SU-DHL-6 (cell line): ENCODE measurements around the gene PCP2.

ENCODE experiments used
- H2AFZ ChIP-seq: fragments of 200-600 bp; sonication (generic); 2 replicates; pipeline ENCODE4 v1.6.1; 2014; ENCODE audit warnings: low read depth, mild to moderate bottlenecking, moderate library complexity, mixed read lengths, antibody characterized with exemption, low read length; ENCODE audit not compliant: severe bottlenecking
- H3F3A ChIP-seq: fragments of 200-600 bp; shearing (Covaris generic); 2 replicates; pipeline ENCODE4 v1.6.0; 2016; ENCODE audit warnings: antibody characterized with exemption, mild to moderate bottlenecking; ENCODE audit not compliant: insufficient read depth
- H3K27ac ChIP-seq: fragments of 200-600 bp; sonication (generic); 2 replicates; pipeline ENCODE4 v1.5.1; 2016; ENCODE audit warnings: low read depth, mild to moderate bottlenecking, low read length, moderate library complexity, mixed read lengths
- H3K27me3 ChIP-seq: fragments of 200-600 bp; sonication (generic), shearing (Covaris generic); 2 replicates; pipeline ENCODE4 v1.6.0; 2014; ENCODE audit warnings: mild to moderate bottlenecking, low read length
- H3K36me3 ChIP-seq: fragments of 200-600 bp; sonication (generic); 2 replicates; pipeline ENCODE4 v1.6.1; 2014; ENCODE audit warnings: mild to moderate bottlenecking, low read length, mixed read lengths
- H3K4me2 ChIP-seq: fragments of 300-600, 200-600 bp; shearing (Covaris generic), sonication (generic); 2 replicates; pipeline ENCODE4 v1.6.0; 2014; ENCODE audit warnings: low read length, low read depth, mild to moderate bottlenecking; ENCODE audit not compliant: poor library complexity, severe bottlenecking
- H3K4me3 ChIP-seq: fragments of 200-600 bp; sonication (generic); 2 replicates; pipeline ENCODE4 v1.5.1; 2014; ENCODE audit warnings: antibody characterized with exemption, low read length, mild to moderate bottlenecking, mixed read lengths; ENCODE audit not compliant: insufficient read depth, poor library complexity, severe bottlenecking
- H3K79me2 ChIP-seq: fragments of 200-600 bp; sonication (generic); 2 replicates; pipeline ENCODE4 v1.6.1; 2014; ENCODE audit warnings: mild to moderate bottlenecking, low read length, moderate library complexity; ENCODE audit not compliant: insufficient read depth
- H3K9ac ChIP-seq: fragments of 200-600 bp; sonication (generic); 2 replicates; pipeline ENCODE4 v1.7.0; 2014; ENCODE audit warnings: mild to moderate bottlenecking, low read length
- H3K9me2 ChIP-seq: fragments of 200-600 bp; sonication (generic); replicated peaks from 2 replicates; pipeline ENCODE4 v1.6.1; 2014; ENCODE audit warnings: low read length; ENCODE audit not compliant: insufficient read depth
- H3K9me3 ChIP-seq: fragments of 200-600 bp; sonication (generic); 2 replicates; pipeline ENCODE4 v1.6.1; 2014; ENCODE audit warnings: low read length, mixed read lengths; ENCODE audit not compliant: insufficient read depth
- H4K20me1 ChIP-seq: fragments of 200-600 bp; sonication (generic); 2 replicates; pipeline ENCODE4 v1.6.1; 2014; ENCODE audit warnings: low read depth, mild to moderate bottlenecking, antibody characterized with exemption, low read length, moderate library complexity, mixed read lengths
- CTCF ChIP-seq: fragments of 200-600 bp; sonication (generic); IDR thresholded peaks from one replicate; pipeline ENCODE4 v1.5.1; 2017; ENCODE audit warnings: antibody characterized with exemption, mild to moderate bottlenecking, low read length, moderate library complexity; ENCODE audit not compliant: insufficient read depth, poor library complexity, severe bottlenecking
- EZH2phosphoT487 ChIP-seq: fragments of 200-600 bp; sonication (generic), shearing (Covaris generic); conservative IDR thresholded peaks from 2 replicates; pipeline ENCODE4 v1.6.1; 2018; ENCODE audit warnings: mild to moderate bottlenecking, antibody characterized with exemption, low read length, moderate library complexity, mixed read lengths

Gene PCP2

GRCh38 chr19:7661744-7662538 lies 28.4 kb upstream of the PCP2 start:
- no peaks in the 10 kb centered on the region for H3K9me2 ChIP-seq
- no peak overlapping the region for H2AFZ ChIP-seq
- H3K79me2 ChIP-seq, result no peaks in the 10 kb centered on the region
- H3K36me3 ChIP-seq, result no peaks in the 10 kb centered on the region
- no peaks in the 10 kb centered on the region for H3K9me3 ChIP-seq
- H4K20me1 ChIP-seq, result no peaks in the 10 kb centered on the region
- H3K9ac ChIP-seq, result no peak overlapping the region
- H3K4me2 ChIP-seq, result no peak overlapping the region
- no peaks in the 10 kb centered on the region for H3K27me3 ChIP-seq
- no peaks in the 10 kb centered on the region for H3F3A ChIP-seq
- H3K4me3 ChIP-seq, result no peak overlapping the region
- no peak overlapping the region for H3K27ac ChIP-seq
- TF ChIP-seq EZH2phosphoT487, result no peak
- TF ChIP-seq CTCF, result no peak

GRCh38 chr19:7658219-7658686 lies 24.7 kb upstream of the PCP2 start:
- Histone ChIP-seq H3K9me3 (no peaks in the 10 kb centered on the region), H3K27ac (no peak overlapping the region)

GRCh38 chr19:7657131-7657751 lies 23.7 kb upstream of the PCP2 start:
- Histone ChIP-seq H3K4me2 (no peak overlapping the region), H3K9me2 (no peaks in the 10 kb centered on the region), H3K27me3 (no peaks in the 10 kb centered on the region), H3F3A (no peaks in the 10 kb centered on the region), H2AFZ (no peak overlapping the region), H3K9ac (no peak overlapping the region), H3K36me3 (no peaks in the 10 kb centered on the region), H3K9me3 (no peaks in the 10 kb centered on the region), H3K4me3 (no peak overlapping the region), H4K20me1 (no peaks in the 10 kb centered on the region), H3K27ac (no peak overlapping the region), H3K79me2 (no peaks in the 10 kb centered on the region)
- TF ChIP-seq CTCF (no peak), EZH2phosphoT487 (no peak)

More at GRCh38 chr19:7658219-7658686, 24.7 kb upstream of the PCP2 start:
- Histone ChIP-seq H3K9ac (0 out of 2 replicates have a peak overlapping the region, but pooled peaks have one; percentile 9), H2AFZ (peak overlapping the region; percentile 7), H3K79me2 (no peaks in the 10 kb centered on the region), H3K9me2 (no peaks in the 10 kb centered on the region), H4K20me1 (no peaks in the 10 kb centered on the region), H3K36me3 (no peaks in the 10 kb centered on the region), H3K27me3 (no peaks in the 10 kb centered on the region), H3K4me2 (peak overlapping the region; percentile 10), H3F3A (no peaks in the 10 kb centered on the region), H3K4me3 (no peak overlapping the region)
- TF ChIP-seq EZH2phosphoT487 (no peak), CTCF (no peak)
